Progenitor cell of endocrine pancreas (in vitro differentiated cells): Measurements from ENCODE around the gene ABCG1. TPM values are rescaled to one million over a fixed set of nuclear protein-coding genes. Genes with fewer than 3 reads are reported as not detected.
"Not testable (repeated sequence)": the region's sequence is repeated elsewhere in the genome, so short reads cannot be mapped to it uniquely, and the experiment has no call there.

ENCODE experiments used
- DNase-seq: peaks from one replicate; pipeline ENCODE4 v3.0.0; 2021; ENCODE audit warnings: low spot score; ENCODE audit not compliant: unreplicated experiment
- H3K27ac Mint-ChIP-seq: 2 replicates; pipeline ENCODE4 v1.8.0; 2021; ENCODE audit warnings: mild to moderate bottlenecking, moderate library complexity, mixed read lengths
- H3K27me3 Mint-ChIP-seq: 2 replicates; pipeline ENCODE4 v1.8.0; 2021; ENCODE audit warnings: mixed read lengths
- H3K36me3 Mint-ChIP-seq: 2 replicates; pipeline ENCODE4 v1.8.0; 2022; ENCODE audit warnings: mixed read lengths; ENCODE audit not compliant: insufficient read depth
- H3K4me1 Mint-ChIP-seq: 2 replicates; pipeline ENCODE4 v1.8.0; 2021; ENCODE audit warnings: low read depth, mixed read lengths
- H3K4me3 Mint-ChIP-seq: 2 replicates; pipeline ENCODE4 v1.8.0; 2021; ENCODE audit warnings: low read depth, mild to moderate bottlenecking, moderate library complexity, mixed read lengths
- H3K9me3 Mint-ChIP-seq: 2 replicates; pipeline ENCODE4 v1.8.0; 2021; ENCODE audit warnings: low read depth, mixed read lengths
- CTCF ChIP-seq: fragments of 200-600 bp; sonication (generic); IDR thresholded peaks from one replicate; pipeline ENCODE4 v1.5.0; 2021; ENCODE audit warnings: antibody characterized with exemption, mild to moderate bottlenecking; ENCODE audit not compliant: unreplicated experiment
- total RNA-seq: library from RNA; stranded (reverse); gene quantifications from 2 replicates; pipeline ENCODE4 v1.2.1, GENCODE V29; 2021

The ABCG1 gene
- total RNA-seq, 1 donor from 2014 or later: 4.6 TPM

GRCh38 chr21:42289926-42290325, 71.0 kb downstream of the ABCG1 start:
- H3K27ac Mint-ChIP-seq: no peak overlapping the region
- peaks cover 3% of the 10 kb centered on the region for H3K4me1 Mint-ChIP-seq
- TF ChIP-seq CTCF: no peak
- peaks cover 5% of the 10 kb centered on the region for H3K36me3 Mint-ChIP-seq
- H3K9me3 Mint-ChIP-seq: peaks cover 6% of the 10 kb centered on the region
- H3K27me3 Mint-ChIP-seq: peaks cover 13% of the 10 kb centered on the region
- no peak for DNase-seq
- no peak overlapping the region for H3K4me3 Mint-ChIP-seq

GRCh38 chr21:42290505-42290904, 71.6 kb downstream of the ABCG1 start:
- DNase-seq: no peak
- Mint-ChIP-seq H3K27me3 (peaks cover 16% of the 10 kb centered on the region), H3K4me3 (no peak overlapping the region), H3K4me1 (peaks cover 3% of the 10 kb centered on the region), H3K36me3 (peaks cover 5% of the 10 kb centered on the region), H3K9me3 (peaks cover 6% of the 10 kb centered on the region), H3K27ac (no peak overlapping the region)
- TF ChIP-seq CTCF: no peak

GRCh38 chr21:42291003-42291750, 72.2 kb downstream of the ABCG1 start:
- Mint-ChIP-seq H3K4me1 (peaks cover 3% of the 10 kb centered on the region), H3K4me3 (no peak overlapping the region), H3K27me3 (peaks cover 21% of the 10 kb centered on the region), H3K9me3 (peaks cover 6% of the 10 kb centered on the region), H3K36me3 (peaks cover 5% of the 10 kb centered on the region), H3K27ac (no peak overlapping the region)
- DNase-seq: no peak
- no peak for TF ChIP-seq CTCF

GRCh38 chr21:42291751-42292562, 73.0 kb downstream of the ABCG1 start:
- TF ChIP-seq CTCF: no peak
- Mint-ChIP-seq H3K27me3 (peaks cover 20% of the 10 kb centered on the region), H3K4me3 (no peak overlapping the region), H3K36me3 (peaks cover 3% of the 10 kb centered on the region), H3K9me3 (peaks cover 6% of the 10 kb centered on the region), H3K27ac (no peak overlapping the region), H3K4me1 (peaks cover under 1% of the 10 kb centered on the region)
- DNase-seq: no peak

GRCh38 chr21:42292563-42293142, 73.7 kb downstream of the ABCG1 start:
- H3K4me1 Mint-ChIP-seq, DNase-seq, H3K9me3 Mint-ChIP-seq, H3K4me3 Mint-ChIP-seq, H3K36me3 Mint-ChIP-seq, H3K27ac Mint-ChIP-seq: not testable (repeated sequence)
- peaks cover 24% of the 10 kb centered on the region for H3K27me3 Mint-ChIP-seq
